Measurements from ENCODE around the gene RMND5B. TPM values are rescaled to one million over a fixed set of nuclear protein-coding genes. Genes with fewer than 3 reads are reported as not detected.

RMND5B gene
- total and polyA plus RNA-seq, 8 donors = 28.9 to 41.5 (median 30.3) TPM

- Histone ChIP-seq H3K27me3 (no peaks in the 10 kb centered on the region), H3K27ac (peak overlapping the region; percentile 82 to 87), H3K9me3 (no peaks in the 10 kb centered on the region), H3K36me3 (peaks cover 0 to 30% of the 10 kb centered on the region in 2 donors), H3K4me3 (peak overlapping the region; percentile 76 to 82), H3K4me1 (peaks cover 8 to 27% of the 10 kb centered on the region in 2 donors)
- ATAC-seq (no peak), DNase-seq (no peak)
- TF ChIP-seq CTCF (IDR thresholded peaks at IDR 0.05) = no peak
- intact Hi-C loops (cut with DNase I) = no loop called here
Measured at GRCh38 chr5:178131446-178131996, 707 bp downstream of the RMND5B start.

GRCh38 chr5:178136990-178137389, 6.2 kb downstream of the RMND5B start:
- intact Hi-C loops (cut with DNase I) = no loop called here

GRCh38 chr5:178137991-178138390, 7.2 kb downstream of the RMND5B start:
- H3K4me1 ChIP-seq = no peaks in the 10 kb centered on the region

More at GRCh38 chr5:178136990-178137389, 6.2 kb downstream of the RMND5B start:
- Histone ChIP-seq H3K9me3 (no peaks in the 10 kb centered on the region), H3K27ac (no peak overlapping the region), H3K36me3 (peaks cover 0 to 74% of the 10 kb centered on the region in 2 donors), H3K4me1 (peaks cover 0 to 5% of the 10 kb centered on the region in 2 donors), H3K27me3 (no peaks in the 10 kb centered on the region), H3K4me3 (no peak overlapping the region)
- no peak for ATAC-seq
- peak in 1 of 4 donors; percentile 13 for DNase-seq
- no peak for TF ChIP-seq CTCF (IDR thresholded peaks at IDR 0.05)

GRCh38 chr5:178141550-178141949, 10.7 kb downstream of the RMND5B start:
- no peak for TF ChIP-seq CTCF (IDR thresholded peaks at IDR 0.05)
- Histone ChIP-seq H3K27ac (no peak overlapping the region), H3K27me3 (no peaks in the 10 kb centered on the region), H3K4me1 (no peaks in the 10 kb centered on the region), H3K4me3 (no peak overlapping the region), H3K9me3 (no peaks in the 10 kb centered on the region), H3K36me3 (peaks cover 0 to 90% of the 10 kb centered on the region in 2 donors)
- no peak for DNase-seq
- no peak for ATAC-seq
- intact Hi-C loops (cut with DNase I) = no loop called here

More at GRCh38 chr5:178137991-178138390, 7.2 kb downstream of the RMND5B start:
- DNase-seq (peak in 1 of 4 donors; percentile 61), ATAC-seq (no peak)
- no peak for TF ChIP-seq CTCF (IDR thresholded peaks at IDR 0.05)
- Histone ChIP-seq H3K4me3 (no peak overlapping the region), H3K9me3 (no peaks in the 10 kb centered on the region), H3K27me3 (no peaks in the 10 kb centered on the region), H3K27ac (no peak overlapping the region), H3K36me3 (peaks cover 0 to 84% of the 10 kb centered on the region in 2 donors)
- intact Hi-C loops (cut with DNase I) = no loop called here

- intact Hi-C loops (cut with DNase I) = no loop called here
Measured at GRCh38 chr5:178142642-178143041, 11.8 kb downstream of the RMND5B start.

More at GRCh38 chr5:178142642-178143041, 11.8 kb downstream of the RMND5B start:
- DNase-seq (peak in 1 of 4 donors; percentile 63), ATAC-seq (no peak)
- Histone ChIP-seq H3K36me3 (peaks cover 0 to 97% of the 10 kb centered on the region in 2 donors), H3K4me1 (no peaks in the 10 kb centered on the region), H3K27ac (no peak overlapping the region), H3K4me3 (no peak overlapping the region), H3K27me3 (no peaks in the 10 kb centered on the region), H3K9me3 (no peaks in the 10 kb centered on the region)
- no peak for TF ChIP-seq CTCF (IDR thresholded peaks at IDR 0.05)
